Hepatocyte (in vitro differentiated cells): ENCODE measurements around the gene GNE. TPM values are rescaled to one million over a fixed set of nuclear protein-coding genes. Genes with fewer than 3 reads are reported as not detected.

Source experiments
- DNase-seq: peaks from one replicate; pipeline ENCODE4 v3.0.0-alpha.2; 2016; ENCODE audit warnings: low spot score
- H2AFZ ChIP-seq: fragments of 200-600 bp; sonication (generic); 2 replicates; pipeline ENCODE4 v1.6.0; 2016; ENCODE audit warnings: antibody characterized with exemption, mild to moderate bottlenecking
- H3K27ac ChIP-seq: fragments of 200-600 bp; sonication (generic); 2 replicates; pipeline ENCODE4 v1.5.1; 2016; ENCODE audit warnings: mild to moderate bottlenecking
- H3K27me3 ChIP-seq: fragments of 200-600 bp; sonication (generic); 2 replicates; pipeline ENCODE4 v1.6.1; 2016
- H3K36me3 ChIP-seq: fragments of 200-600 bp; sonication (generic); replicated peaks from 2 replicates; pipeline ENCODE4 v1.5.1; 2016; ENCODE audit warnings: low read depth; ENCODE audit not compliant: insufficient read depth
- H3K4me1 ChIP-seq: fragments of 200-600 bp; sonication (generic); 2 replicates; pipeline ENCODE4 v1.5.1; 2016; ENCODE audit warnings: mild to moderate bottlenecking, moderate library complexity; ENCODE audit not compliant: insufficient read depth
- H3K4me2 ChIP-seq: fragments of 200-600 bp; sonication (generic); 2 replicates; pipeline ENCODE4 v1.6.0; 2016
- H3K4me3 ChIP-seq: fragments of 200-600 bp; sonication (generic); 2 replicates; pipeline ENCODE4 v1.5.1; 2016; ENCODE audit warnings: mild to moderate bottlenecking
- H3K79me2 ChIP-seq: fragments of 200-600 bp; sonication (generic); 2 replicates; pipeline ENCODE4 v1.6.0; 2017; ENCODE audit warnings: mild to moderate bottlenecking
- H3K9me2 ChIP-seq: fragments of 200-600 bp; sonication (generic); replicated peaks from 2 replicates; pipeline ENCODE4 v1.6.0; 2017; ENCODE audit warnings: mild to moderate bottlenecking; ENCODE audit not compliant: insufficient read depth
- H3K9me3 ChIP-seq: fragments of 200-600 bp; sonication (generic); 2 replicates; pipeline ENCODE4 v1.5.1; 2016; ENCODE audit warnings: low read depth, mild to moderate bottlenecking
- H4K20me1 ChIP-seq: fragments of 200-600 bp; sonication (generic); 2 replicates; pipeline ENCODE4 v1.6.0; 2016; ENCODE audit warnings: mild to moderate bottlenecking; ENCODE audit not compliant: insufficient read depth, poor library complexity, severe bottlenecking
- EZH2 ChIP-seq: fragments of 200-600 bp; sonication (generic); IDR thresholded peaks from 2 replicates; pipeline ENCODE4 v1.6.1; 2016; ENCODE audit warnings: antibody characterized with exemption, mild to moderate bottlenecking, borderline replicate concordance
- EZH2phosphoT487 ChIP-seq: fragments of 200-600 bp; sonication (generic); IDR thresholded peaks from one replicate; pipeline ENCODE4 v1.6.1; 2018; ENCODE audit warnings: antibody characterized with exemption, mild to moderate bottlenecking, low read depth, moderate library complexity; ENCODE audit not compliant: unreplicated experiment, severe bottlenecking
- WGBS: methylation state at CpG from one replicate; pipeline ENCODE4 v1.1.6; 2016; ENCODE audit warnings: low lambda C conversion rate; ENCODE audit errors: missing lambda C conversion rate; 5-methylcytosine and 5-hydroxymethylcytosine counted together
- polyA plus RNA-seq: library from polyadenylated mRNA; unstranded; fragments of >200 nt; fragmentation: Nextera tagmentation; extraction: Ambion mirVana; gene quantifications from 2 replicates; pipeline ENCODE4 v1.2.1, GENCODE V29; 2016
- total RNA-seq: library from RNA; depleted of rRNA; stranded (reverse); fragments of >200 nt; gene quantifications from 2 replicates; pipeline ENCODE4 v1.2.3, GENCODE V29; 2014
- TF ChIP-seq, protein P1 (sequence below): fragments of 200-600 bp; sonication (generic); IDR thresholded peaks from 2 replicates; pipeline ENCODE4 v1.5.1; 2016; ENCODE audit warnings: antibody characterized with exemption, mild to moderate bottlenecking; ENCODE audit not compliant: poor library complexity

The GNE gene
- total and polyA plus RNA-seq, 2 experiments from 2014 or later, result 6.5 to 14.9 TPM

DNA sequence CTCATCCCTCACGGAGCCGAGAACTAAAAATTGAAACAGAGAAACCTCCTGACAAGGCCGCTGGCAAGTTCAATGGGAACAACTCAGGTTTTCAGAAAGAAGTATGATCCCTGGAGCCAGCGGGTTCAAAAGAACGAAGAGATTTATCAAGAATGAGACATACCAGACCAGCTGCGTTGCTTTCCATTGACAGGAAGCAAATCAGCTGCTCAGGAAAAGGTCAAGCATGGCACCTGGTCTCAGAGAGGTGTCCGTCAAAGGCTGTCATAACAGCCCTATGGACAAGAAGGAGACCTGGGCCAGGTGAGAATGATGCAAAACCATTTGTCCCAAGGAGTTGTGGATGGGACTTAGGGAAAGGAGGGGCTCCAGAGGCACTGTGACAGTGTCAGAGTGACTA lies 34.9 kb upstream of the GNE start:
- Histone ChIP-seq H3K27ac (no peak overlapping the region), H2AFZ (no peak overlapping the region), H3K9me2 (no peaks in the 10 kb centered on the region), H3K36me3 (no peaks in the 10 kb centered on the region), H3K9me3 (no peaks in the 10 kb centered on the region), H3K4me3 (no peak overlapping the region), H3K27me3 (no peaks in the 10 kb centered on the region), H3K4me1 (peaks cover 11% of the 10 kb centered on the region), H4K20me1 (no peaks in the 10 kb centered on the region), H3K79me2 (no peaks in the 10 kb centered on the region), H3K4me2 (no peak overlapping the region)
- WGBS, result 87% methylated on average over 7 of the region's 7 CpGs
- DNase-seq, result no peak
- TF ChIP-seq, protein P1, sequence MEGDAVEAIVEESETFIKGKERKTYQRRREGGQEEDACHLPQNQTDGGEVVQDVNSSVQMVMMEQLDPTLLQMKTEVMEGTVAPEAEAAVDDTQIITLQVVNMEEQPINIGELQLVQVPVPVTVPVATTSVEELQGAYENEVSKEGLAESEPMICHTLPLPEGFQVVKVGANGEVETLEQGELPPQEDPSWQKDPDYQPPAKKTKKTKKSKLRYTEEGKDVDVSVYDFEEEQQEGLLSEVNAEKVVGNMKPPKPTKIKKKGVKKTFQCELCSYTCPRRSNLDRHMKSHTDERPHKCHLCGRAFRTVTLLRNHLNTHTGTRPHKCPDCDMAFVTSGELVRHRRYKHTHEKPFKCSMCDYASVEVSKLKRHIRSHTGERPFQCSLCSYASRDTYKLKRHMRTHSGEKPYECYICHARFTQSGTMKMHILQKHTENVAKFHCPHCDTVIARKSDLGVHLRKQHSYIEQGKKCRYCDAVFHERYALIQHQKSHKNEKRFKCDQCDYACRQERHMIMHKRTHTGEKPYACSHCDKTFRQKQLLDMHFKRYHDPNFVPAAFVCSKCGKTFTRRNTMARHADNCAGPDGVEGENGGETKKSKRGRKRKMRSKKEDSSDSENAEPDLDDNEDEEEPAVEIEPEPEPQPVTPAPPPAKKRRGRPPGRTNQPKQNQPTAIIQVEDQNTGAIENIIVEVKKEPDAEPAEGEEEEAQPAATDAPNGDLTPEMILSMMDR, result no peak
- no peak for TF ChIP-seq EZH2
- no peak for TF ChIP-seq EZH2phosphoT487

DNA sequence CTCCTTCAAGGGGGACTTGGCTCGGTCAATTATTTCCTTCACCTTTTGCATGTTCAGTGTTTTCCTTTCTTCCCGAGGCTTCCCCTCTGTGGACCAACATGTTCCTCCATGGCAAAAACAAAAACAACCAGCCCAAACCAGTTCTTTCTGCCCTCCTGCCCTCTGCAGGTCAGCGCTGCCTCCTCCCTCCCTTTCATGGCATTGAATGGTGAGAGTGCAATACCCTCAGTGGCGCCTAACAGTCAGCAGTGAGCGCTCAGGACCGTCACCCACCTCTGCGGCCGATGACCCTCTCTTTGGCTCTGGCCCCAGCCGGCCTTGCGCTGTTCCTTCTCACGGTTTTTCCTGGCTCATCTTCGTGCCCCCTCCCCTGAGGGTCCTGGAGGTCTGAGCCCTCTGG lies 34.4 kb upstream of the GNE start:
- WGBS, result 83% methylated on average over 12 of the region's 12 CpGs
- Histone ChIP-seq H3K36me3 (no peaks in the 10 kb centered on the region), H4K20me1 (no peaks in the 10 kb centered on the region), H3K9me2 (no peaks in the 10 kb centered on the region), H3K4me1 (peaks cover 15% of the 10 kb centered on the region), H3K9me3 (no peaks in the 10 kb centered on the region), H3K27me3 (no peaks in the 10 kb centered on the region), H3K27ac (no peak overlapping the region), H3K4me3 (no peak overlapping the region), H2AFZ (no peak overlapping the region), H3K79me2 (no peaks in the 10 kb centered on the region), H3K4me2 (no peak overlapping the region)
- TF ChIP-seq EZH2phosphoT487 (no peak), EZH2 (no peak)
- TF ChIP-seq, protein P1, result no peak
- DNase-seq, result no peak

DNA sequence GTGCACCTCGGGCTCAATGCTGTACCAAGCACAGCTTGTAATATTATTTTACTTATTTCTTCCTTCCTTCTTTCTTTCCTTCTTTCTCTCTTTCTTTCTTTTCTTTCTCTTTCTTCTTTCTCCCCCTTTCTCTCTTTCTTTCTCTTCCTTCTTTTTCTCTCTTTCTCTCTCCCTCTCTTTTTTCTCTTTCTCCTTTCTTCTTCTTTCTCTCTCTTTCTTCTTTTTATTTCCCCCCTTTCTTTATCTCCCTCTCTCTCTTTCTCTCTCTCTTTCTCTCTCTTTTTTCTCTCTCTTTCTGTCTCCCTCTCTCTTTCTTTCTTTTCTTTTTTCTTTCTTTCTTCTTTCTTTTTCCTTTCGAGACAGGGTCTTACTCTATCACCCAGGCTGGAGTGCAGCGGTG lies 32.7 kb upstream of the GNE start:
- Histone ChIP-seq H3K27me3 (no peaks in the 10 kb centered on the region), H3K36me3 (no peaks in the 10 kb centered on the region), H3K4me1 (peaks cover 4% of the 10 kb centered on the region), H3K79me2 (no peaks in the 10 kb centered on the region), H3K4me2 (no peak overlapping the region), H3K27ac (no peak overlapping the region), H3K9me3 (no peaks in the 10 kb centered on the region), H3K4me3 (no peak overlapping the region), H2AFZ (no peak overlapping the region), H3K9me2 (no peaks in the 10 kb centered on the region), H4K20me1 (no peaks in the 10 kb centered on the region)
- TF ChIP-seq EZH2phosphoT487 (no peak), EZH2 (no peak)
- TF ChIP-seq, protein P1, result no peak
- no peak for DNase-seq
- WGBS, result 90% methylated on average over 3 of the region's 3 CpGs

DNA sequence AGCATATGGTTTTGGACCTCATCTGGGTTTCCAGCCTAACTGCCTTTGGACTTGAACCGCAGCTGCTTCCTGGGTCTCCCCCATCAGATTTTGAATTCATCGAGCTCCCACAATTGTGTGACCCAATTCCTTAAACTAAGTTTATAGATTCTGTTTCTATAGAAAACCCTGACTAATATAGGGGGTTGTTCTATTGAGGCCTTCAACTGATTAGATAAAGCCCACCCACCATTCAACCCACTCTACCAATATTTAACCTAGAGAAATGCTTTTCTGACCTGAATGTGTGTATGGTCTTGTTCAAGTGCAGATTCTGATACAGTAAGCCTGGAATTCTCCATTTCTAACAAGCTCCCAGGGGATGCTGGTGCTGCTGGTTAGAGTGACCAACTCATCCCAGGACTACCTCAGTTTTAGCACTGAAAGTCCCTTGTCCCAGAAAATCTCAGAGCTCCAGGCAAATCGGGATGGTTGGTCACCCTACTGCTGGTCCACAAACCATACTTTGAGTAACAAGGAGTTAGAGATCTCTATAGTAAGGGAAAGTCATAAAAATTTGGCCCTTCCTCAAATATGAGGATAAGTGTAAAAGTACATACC lies 31.7 kb upstream of the GNE start:
- 95% methylated on average over 3 of the region's 3 CpGs for WGBS

More for the DNA sequence above, 31.7 kb upstream of the GNE start:
- H3K27me3 ChIP-seq, result no peaks in the 10 kb centered on the region
- no peaks in the 10 kb centered on the region for H3K36me3 ChIP-seq
- H4K20me1 ChIP-seq, result no peaks in the 10 kb centered on the region
- H3K4me2 ChIP-seq, result no peak overlapping the region
- H3K79me2 ChIP-seq, result no peaks in the 10 kb centered on the region
- H2AFZ ChIP-seq, result no peak overlapping the region
- TF ChIP-seq EZH2phosphoT487 (no peak), EZH2 (no peak)
- TF ChIP-seq, protein P1, result no peak
- no peak overlapping the region for H3K4me3 ChIP-seq
- H3K27ac ChIP-seq, result no peak overlapping the region
- H3K4me1 ChIP-seq, result peaks cover 4% of the 10 kb centered on the region
- H3K9me2 ChIP-seq, result no peaks in the 10 kb centered on the region
- no peaks in the 10 kb centered on the region for H3K9me3 ChIP-seq
- no peak for DNase-seq
